H9 (cell line): Measurements from ENCODE around the gene PYROXD2. TPM values are rescaled to one million over a fixed set of nuclear protein-coding genes. Genes with fewer than 3 reads are reported as not detected.

ENCODE experiments used
- DNase-seq: peaks from one replicate; pipeline ENCODE4 v3.0.0-alpha.2; 2017
- H2AFZ ChIP-seq: one replicate; pipeline ENCODE4 v1.6.1; 2013; ENCODE audit warnings: mild to moderate bottlenecking, low read length, control low read depth, moderate library complexity
- H2AK5ac ChIP-seq: 2 replicates; pipeline ENCODE4 v1.6.1; 2013; ENCODE audit warnings: low read length, control low read depth, mixed read lengths; ENCODE audit not compliant: insufficient read length
- H2BK120ac ChIP-seq: one replicate; pipeline ENCODE4 v1.6.1; 2013; ENCODE audit warnings: low read depth, mild to moderate bottlenecking, low read length, control low read depth, inconsistent platforms; ENCODE audit not compliant: poor library complexity, severe bottlenecking
- H2BK12ac ChIP-seq: 2 replicates; pipeline ENCODE4 v1.6.1; 2013; ENCODE audit warnings: low read length, control low read depth, mixed read lengths, low read depth; ENCODE audit not compliant: insufficient read length
- H2BK15ac ChIP-seq: 2 replicates; pipeline ENCODE4 v1.6.1; 2013; ENCODE audit warnings: low read depth, low read length, control low read depth
- H2BK20ac ChIP-seq: one replicate; pipeline ENCODE4 v1.6.1; 2013; ENCODE audit warnings: low read depth, mild to moderate bottlenecking, low read length, control low read depth, inconsistent platforms; ENCODE audit not compliant: poor library complexity, severe bottlenecking
- H2BK5ac ChIP-seq: 2 replicates; pipeline ENCODE4 v1.6.1; 2013; ENCODE audit warnings: low read length, control low read depth, mixed read lengths; ENCODE audit not compliant: insufficient read length
- H3K14ac ChIP-seq: 2 replicates; pipeline ENCODE4 v1.6.1; 2013; ENCODE audit warnings: low read length, control low read depth; ENCODE audit not compliant: insufficient read depth
- H3K18ac ChIP-seq: 2 replicates; pipeline ENCODE4 v1.6.1; 2013; ENCODE audit warnings: low read depth, mild to moderate bottlenecking, mixed read lengths, low read length, control low read depth; ENCODE audit not compliant: insufficient read length
- H3K23ac ChIP-seq: 2 replicates; pipeline ENCODE4 v1.6.1; 2013; ENCODE audit warnings: low read length, control low read depth, mixed read lengths, low read depth; ENCODE audit not compliant: insufficient read length
- H3K23me2 ChIP-seq: 2 replicates; pipeline ENCODE4 v1.6.1; 2013; ENCODE audit warnings: low read depth, mild to moderate bottlenecking, mixed read lengths, low read length, control low read depth; ENCODE audit not compliant: insufficient read length, poor library complexity, severe bottlenecking
- H3K27ac ChIP-seq: 2 replicates; pipeline ENCODE4 v1.5.1; 2013; ENCODE audit warnings: low read length, control low read depth, mixed read lengths, low read depth; ENCODE audit not compliant: insufficient read length
- H3K27me3 ChIP-seq: 2 replicates; pipeline ENCODE4 v1.6.1; 2013; ENCODE audit warnings: low read length, control low read depth, inconsistent platforms; ENCODE audit not compliant: insufficient read depth
- H3K4ac ChIP-seq: 2 replicates; pipeline ENCODE4 v1.6.1; 2013; ENCODE audit warnings: low read depth, mild to moderate bottlenecking, control low read depth, inconsistent platforms, low read length, moderate library complexity
- H3K4me1 ChIP-seq: 2 replicates; pipeline ENCODE4 v1.6.1; 2013; ENCODE audit warnings: low read length, control low read depth, inconsistent platforms; ENCODE audit not compliant: insufficient read depth
- H3K4me2 ChIP-seq: 2 replicates; pipeline ENCODE4 v1.6.1; 2013; ENCODE audit warnings: low read length, control low read depth, mixed read lengths; ENCODE audit not compliant: insufficient read length, insufficient read depth
- H3K56ac ChIP-seq: 2 replicates; pipeline ENCODE4 v1.6.1; 2013; ENCODE audit warnings: low read depth, mild to moderate bottlenecking, mixed read lengths, low read length, control low read depth; ENCODE audit not compliant: insufficient read length
- H3K79me1 ChIP-seq: 2 replicates; pipeline ENCODE4 v1.6.1; 2013; ENCODE audit warnings: low read depth, mild to moderate bottlenecking, moderate library complexity, low read length, control low read depth, inconsistent platforms; ENCODE audit not compliant: insufficient read depth, poor library complexity, severe bottlenecking
- H3K79me2 ChIP-seq: 2 replicates; pipeline ENCODE4 v1.6.1; 2013; ENCODE audit warnings: low read length, control low read depth, inconsistent platforms; ENCODE audit not compliant: insufficient read depth
- H3K9ac ChIP-seq: 2 replicates; pipeline ENCODE4 v1.6.1; 2013; ENCODE audit warnings: low read length, control low read depth, mixed read lengths; ENCODE audit not compliant: insufficient read length; ENCODE audit errors: extremely low read depth
- H3K9me3 ChIP-seq: one replicate; pipeline ENCODE4 v1.6.1; 2013; ENCODE audit warnings: low read depth, low read length, inconsistent platforms; ENCODE audit not compliant: control insufficient read depth
- H3T11ph ChIP-seq: one replicate; pipeline ENCODE4 v1.6.1; 2013; ENCODE audit warnings: mild to moderate bottlenecking, low read length, control low read depth, inconsistent platforms
- H4K20me1 ChIP-seq: one replicate; pipeline ENCODE4 v1.6.1; 2013; ENCODE audit not compliant: control insufficient read depth, insufficient read length, insufficient read depth
- H4K5ac ChIP-seq: 2 replicates; pipeline ENCODE4 v1.6.1; 2013; ENCODE audit warnings: low read depth, mild to moderate bottlenecking, mixed read lengths, low read length, control low read depth; ENCODE audit not compliant: insufficient read length
- H4K8ac ChIP-seq: replicated peaks from 2 replicates; pipeline ENCODE4 v1.6.1; 2013; ENCODE audit warnings: low read length, control low read depth, mixed read lengths, low read depth; ENCODE audit not compliant: insufficient read length
- H4K91ac ChIP-seq: 2 replicates; pipeline ENCODE4 v1.6.1; 2013; ENCODE audit warnings: low read depth, mild to moderate bottlenecking, moderate library complexity, mixed read lengths, low read length, control low read depth; ENCODE audit not compliant: insufficient read length
- H3K27ac Mint-ChIP-seq, 3 experiments: 2 replicates in 2 of 3; 3 replicates in 1 of 3; pipeline ENCODE4 v1.8.0; 2020 to 2021; ENCODE audit warnings: mixed read lengths in 3 of 3, mild to moderate bottlenecking in 1 of 3, moderate library complexity in 1 of 3
- H3K27me3 Mint-ChIP-seq: 2 replicates; pipeline ENCODE4 v1.8.0; 2021; ENCODE audit warnings: low read depth, mild to moderate bottlenecking, moderate library complexity, mixed read lengths
- H3K36me3 Mint-ChIP-seq, 3 experiments: 2 replicates in 2 of 3; 3 replicates in 1 of 3; pipeline ENCODE4 v1.8.0; 2020 to 2021; ENCODE audit warnings: low read depth in 3 of 3, mixed read lengths in 3 of 3; ENCODE audit not compliant: insufficient read depth in 1 of 3
- H3K4me1 Mint-ChIP-seq, 2 experiments: 2 replicates each; pipeline ENCODE4 v1.8.0; 2020; ENCODE audit warnings: mixed read lengths in 2 of 2
- H3K4me3 Mint-ChIP-seq, 2 experiments: 2 replicates in 1 of 2; 3 replicates in 1 of 2; pipeline ENCODE4 v1.8.0; 2020 to 2021; ENCODE audit warnings: mild to moderate bottlenecking in 2 of 2, mixed read lengths in 2 of 2, moderate library complexity in 1 of 2
- H3K9me3 Mint-ChIP-seq, 2 experiments: 2 replicates in 1 of 2; 3 replicates in 1 of 2; pipeline ENCODE4 v1.8.0; 2020; ENCODE audit warnings: mild to moderate bottlenecking in 2 of 2, mixed read lengths in 2 of 2, moderate library complexity in 1 of 2
- CTCF ChIP-seq: fragments of 200-600 bp; sonication (generic); conservative IDR thresholded peaks from 3 replicates; pipeline ENCODE4 v1.8.0; 2021; ENCODE audit warnings: antibody characterized with exemption, mild to moderate bottlenecking
- WGBS: extraction: QIAGEN DNeasy Blood & Tissue Kit; methylation state at CpG from one replicate; pipeline ENCODE4 v1.1.7; 2013; ENCODE audit warnings: missing lambda C conversion rate, low lambda C conversion rate, mixed read lengths; ENCODE audit not compliant: insufficient read length; ENCODE audit errors: extremely low coverage; 5-methylcytosine and 5-hydroxymethylcytosine counted together
- total RNA-seq: library from RNA; stranded (reverse); gene quantifications from 2 replicates; pipeline ENCODE4 v1.2.1, GENCODE V29; 2021

The PYROXD2 gene
- total RNA-seq, 1 experiment from 2014 or later = 5.3 TPM

GRCh38 chr10:98456043-98456570 is 41.1 kb upstream of the PYROXD2 start:
- no peak overlapping the region for H3K27ac ChIP-seq
- TF ChIP-seq CTCF = no peak
- H3K23ac ChIP-seq = no peak overlapping the region
- H3K4ac ChIP-seq = no peak overlapping the region
- no peak overlapping the region for H4K5ac ChIP-seq
- no peaks in the 10 kb centered on the region for H3K9me3 Mint-ChIP-seq
- no peak overlapping the region for H3T11ph ChIP-seq
- no peaks in the 10 kb centered on the region for H3K9me3 ChIP-seq
- H2BK12ac ChIP-seq = no peak overlapping the region
- no peak overlapping the region for H2AK5ac ChIP-seq
- 0 out of 2 replicates have a peak overlapping the region, but pooled peaks have one; percentile 1 for H3K14ac ChIP-seq
- peak; percentile 46 for DNase-seq
- no peak overlapping the region for H2BK5ac ChIP-seq
- no peak overlapping the region for H3K56ac ChIP-seq
- H4K91ac ChIP-seq = no peak overlapping the region
- H3K4me1 ChIP-seq = no peaks in the 10 kb centered on the region; the same call in 1 of the 2 replicates
- no CpG with 5 or more reads among the region's 4 CpGs for WGBS
- no peak overlapping the region for H3K9ac ChIP-seq
- peaks cover 43% of the 10 kb centered on the region in 2 experiments for H3K4me1 Mint-ChIP-seq
- no peaks in the 10 kb centered on the region for H3K23me2 ChIP-seq
- H3K4me2 ChIP-seq = no peak overlapping the region
- no peak overlapping the region for H3K4me3 Mint-ChIP-seq
- H2AFZ ChIP-seq = no peak overlapping the region
- no peak overlapping the region for H2BK15ac ChIP-seq
- no peaks in the 10 kb centered on the region for H3K79me2 ChIP-seq
- H3K27me3 ChIP-seq = no peaks in the 10 kb centered on the region
- peak overlapping the region in 1 of 3 experiments; percentile 87; a peak in 3 of 7 replicates for H3K27ac Mint-ChIP-seq
- H3K79me1 ChIP-seq = no peaks in the 10 kb centered on the region
- no peaks in the 10 kb centered on the region for H3K27me3 Mint-ChIP-seq
- H2BK120ac ChIP-seq = no peak overlapping the region
- no peaks in the 10 kb centered on the region for H4K20me1 ChIP-seq
- no peaks in the 10 kb centered on the region for H3K36me3 Mint-ChIP-seq
- H4K8ac ChIP-seq = no peak overlapping the region
- no peak overlapping the region for H2BK20ac ChIP-seq
- no peak overlapping the region for H3K18ac ChIP-seq
